Stimulated activated CD8-positive, alpha-beta memory T cell treated with anti-CD3 and anti-CD28 coated beads, Interleukin-4, amount 100 ng/mL, for 4 hours (primary cell): Measurements from ENCODE around the gene LRP11.
"Not testable (repeated sequence)": the region's sequence is repeated elsewhere in the genome, so short reads cannot be mapped to it uniquely, and the experiment has no call there.

Experiments used
- DNase-seq, 2 donors: peaks; one replicate each; pipeline ENCODE4 v3.0.0-alpha.2; 2020; ENCODE audit warnings: low read depth in 2 of 2, low spot score in 1 of 2

The LRP11 gene

DNA sequence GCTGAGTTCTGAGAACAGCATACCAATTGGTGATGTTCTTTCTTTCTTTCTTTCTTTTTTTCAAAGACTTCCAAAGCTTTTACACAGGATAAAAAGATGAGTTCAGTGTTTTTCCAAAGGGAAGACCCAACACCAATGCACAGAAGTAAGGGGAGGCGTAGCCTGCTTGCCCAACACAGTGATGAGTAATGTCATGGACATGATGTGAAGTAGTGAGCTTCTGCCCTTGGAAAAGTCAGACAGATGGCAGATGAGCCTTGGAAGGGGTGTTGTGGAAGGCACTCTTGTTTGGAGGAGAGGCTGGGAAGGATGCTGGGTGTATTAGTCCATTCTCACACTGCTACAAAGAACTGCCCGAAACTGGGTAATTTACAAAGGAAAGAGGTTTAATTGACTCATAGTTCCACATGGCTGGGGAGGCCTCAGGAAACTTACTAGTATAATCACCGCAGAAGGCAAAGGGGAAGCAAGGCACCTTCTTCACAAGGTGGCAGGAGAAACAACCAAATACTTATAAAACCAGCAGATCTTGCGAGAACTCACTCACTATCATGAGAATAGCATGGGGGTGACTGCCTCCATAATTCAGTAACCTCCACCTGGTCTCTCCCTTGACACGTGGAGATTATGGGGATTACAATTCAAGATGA is 12.6 kb downstream of the LRP11 start:
- no peak for DNase-seq

- not testable (repeated sequence) for DNase-seq
These were observed 15.8 kb downstream of the LRP11 start for GRCh38 chr6:149848343-149848742.

GRCh38 chr6:149847939-149848267 is 16.3 kb downstream of the LRP11 start:
- no peak for DNase-seq

DNA sequence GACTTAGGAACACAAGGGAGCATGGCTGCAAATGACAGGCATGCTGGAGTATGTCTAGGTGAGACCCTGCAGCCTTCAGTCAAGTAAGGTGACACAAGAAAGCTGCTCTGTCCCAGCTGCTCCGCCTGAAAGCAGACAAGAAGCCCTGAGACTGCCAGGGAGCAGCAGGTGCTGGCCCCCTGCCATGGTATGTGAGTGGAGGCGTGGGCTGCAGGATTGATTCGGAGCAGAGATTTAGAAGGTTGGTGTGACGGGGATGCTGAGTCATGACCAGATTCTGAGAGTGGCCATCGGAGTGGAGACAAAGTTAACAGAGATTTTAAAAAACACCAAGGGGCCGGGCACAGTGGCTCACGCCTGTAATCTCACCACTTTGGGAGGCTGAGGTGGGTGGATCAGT is 17.8 kb downstream of the LRP11 start:
- no peak for DNase-seq

GRCh38 chr6:149845549-149845948 is 18.6 kb downstream of the LRP11 start:
- no peak for DNase-seq

DNA sequence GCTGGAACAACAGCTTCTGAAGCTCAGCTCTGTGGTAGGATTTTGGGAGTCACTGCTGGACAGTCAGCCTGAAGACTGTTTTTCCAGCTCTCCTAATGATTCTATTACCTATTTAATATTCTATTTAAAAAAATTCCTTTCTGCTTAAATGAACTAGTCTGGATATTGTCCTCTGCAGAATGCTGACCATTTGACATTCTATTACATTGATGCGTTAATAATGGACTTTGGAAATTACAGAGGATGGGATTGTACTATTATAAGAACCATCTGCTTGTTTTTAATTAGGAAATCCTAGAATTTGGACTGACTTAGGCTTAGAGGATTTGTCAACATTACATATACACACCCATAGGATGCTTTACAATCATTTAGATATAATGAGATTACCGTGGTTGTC is 19.7 kb downstream of the LRP11 start:
- DNase-seq, result no peak

DNA sequence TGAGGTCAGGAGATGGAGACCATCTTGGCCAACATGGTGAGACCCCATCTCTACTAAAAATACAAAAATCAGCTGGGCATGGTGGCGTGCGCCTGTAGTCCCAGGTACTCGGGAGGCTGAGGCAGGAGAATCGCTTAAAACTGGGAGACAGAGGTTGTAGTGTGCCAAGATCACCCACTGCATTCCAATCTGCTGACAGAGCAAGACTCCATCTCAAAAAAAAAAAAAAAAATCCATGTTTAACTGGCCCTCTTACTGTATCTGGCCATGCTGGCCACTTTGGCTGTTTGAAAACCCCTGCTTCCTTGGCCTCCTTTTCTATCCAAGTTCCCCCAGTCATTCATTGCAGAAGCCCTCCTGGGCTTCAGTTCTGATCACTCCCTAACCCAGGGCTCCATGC is 20.1 kb downstream of the LRP11 start:
- DNase-seq, result not testable (repeated sequence)

GRCh38 chr6:149843051-149843633 is 21.0 kb downstream of the LRP11 start:
- DNase-seq, result no peak

- DNase-seq, result no peak
These were observed 21.8 kb downstream of the LRP11 start for GRCh38 chr6:149842331-149842730.

GRCh38 chr6:149840345-149841075 is 23.6 kb downstream of the LRP11 start:
- no peak for DNase-seq

DNA sequence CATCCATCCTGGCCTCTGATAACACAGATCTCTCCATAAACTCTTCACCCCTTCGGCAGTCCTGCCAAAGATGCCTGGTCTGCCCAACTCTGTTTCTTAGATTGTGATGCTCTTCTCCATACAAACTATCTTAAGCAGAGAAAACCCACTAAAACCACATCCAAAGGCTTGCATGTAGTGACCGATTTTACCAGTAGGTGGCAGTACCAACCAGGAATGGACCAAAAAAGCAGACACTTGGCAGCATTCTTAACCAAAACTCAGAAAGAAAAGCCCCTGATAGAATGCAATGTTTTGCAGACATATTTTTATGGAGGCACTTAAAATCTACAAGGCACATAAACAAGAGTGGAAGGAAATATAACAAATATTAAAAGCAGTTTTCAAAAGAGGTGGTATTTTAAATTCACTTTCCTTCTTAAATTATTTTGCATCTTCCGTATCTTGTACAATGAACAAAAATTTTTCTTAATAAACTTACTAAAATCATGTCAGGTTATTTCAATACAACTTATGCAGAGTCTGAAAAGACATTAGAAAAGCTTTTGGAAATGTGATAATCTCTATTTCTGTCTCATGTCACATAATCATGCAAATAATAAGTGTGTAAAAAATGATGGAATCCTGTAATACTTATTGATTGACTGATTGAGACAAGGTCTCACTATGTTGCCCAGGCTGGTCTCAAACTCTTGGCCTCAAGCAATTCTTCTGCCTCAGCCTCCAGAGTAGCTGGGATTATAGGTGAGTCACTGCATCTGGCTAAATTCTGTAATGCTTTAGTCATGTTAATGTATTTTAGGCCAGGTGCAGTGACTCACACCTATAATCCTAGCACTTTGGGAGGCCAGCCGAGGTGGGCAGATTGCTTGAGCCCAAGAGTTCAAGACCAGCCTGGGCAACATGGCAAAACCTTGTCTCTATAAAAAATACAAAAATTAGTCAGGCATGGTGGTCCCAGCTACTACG is 29.4 kb downstream of the LRP11 start:
- DNase-seq, result peak; percentile 21 to 71

- DNase-seq, result no peak
These were observed 30.5 kb downstream of the LRP11 start for GRCh38 chr6:149833651-149834050.

GRCh38 chr6:149831308-149831820 is 32.8 kb downstream of the LRP11 start:
- DNase-seq, result no peak

DNA sequence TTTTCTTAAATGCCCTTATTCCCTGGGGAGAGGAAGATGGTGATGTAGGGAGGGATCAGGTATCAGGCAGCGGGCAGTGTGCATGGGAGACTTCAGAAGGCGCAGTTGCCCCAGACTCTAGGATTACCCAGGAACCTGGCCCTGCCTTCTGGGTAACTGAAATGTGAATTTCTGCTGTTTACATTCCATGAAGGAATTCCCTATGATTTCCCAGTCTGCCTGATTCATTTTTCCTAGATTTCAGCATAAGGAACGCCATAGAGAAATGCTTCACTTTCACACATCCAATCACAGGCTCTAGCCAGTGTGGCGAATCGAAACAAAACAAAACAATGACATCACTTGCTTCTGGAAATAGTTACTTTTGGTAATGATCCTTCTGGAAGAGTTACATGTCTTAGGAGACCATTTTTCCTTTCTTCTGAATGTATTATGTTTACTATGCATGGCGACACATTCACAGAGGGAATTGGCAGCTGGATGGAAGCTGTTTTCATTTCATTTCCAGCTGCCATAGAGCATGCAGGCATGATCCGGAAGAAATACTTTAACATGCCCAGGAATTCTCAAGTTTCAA is 33.3 kb downstream of the LRP11 start:
- no peak for DNase-seq

GRCh38 chr6:149825292-149825691 is 38.9 kb downstream of the LRP11 start:
- no peak for DNase-seq

DNA sequence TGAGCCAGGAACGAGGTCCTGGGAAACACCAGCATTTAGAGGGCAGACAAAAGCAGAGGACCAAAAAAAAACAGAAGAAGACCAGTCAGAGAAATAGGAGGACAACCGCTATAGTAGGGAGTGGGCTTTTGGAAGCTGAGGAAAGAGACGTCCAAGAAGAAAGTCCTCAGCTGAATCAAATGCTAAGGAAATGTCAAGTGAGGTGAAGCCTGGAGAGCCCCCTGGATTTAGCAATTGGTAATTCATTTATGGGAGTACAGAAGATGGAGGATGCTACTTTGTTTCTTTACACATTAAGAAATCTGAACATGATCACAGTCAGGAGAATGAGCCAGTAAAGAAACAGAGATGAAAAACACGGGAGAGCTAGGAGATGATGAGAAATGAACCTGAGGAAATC is 41.1 kb downstream of the LRP11 start:
- DNase-seq, result no peak

GRCh38 chr6:149821492-149821891 is 42.7 kb downstream of the LRP11 start:
- no peak for DNase-seq

GRCh38 chr6:149820506-149820905 is 43.7 kb downstream of the LRP11 start:
- no peak for DNase-seq

- no peak for DNase-seq
These were observed 48.4 kb downstream of the LRP11 start for GRCh38 chr6:149815788-149816187.

DNA sequence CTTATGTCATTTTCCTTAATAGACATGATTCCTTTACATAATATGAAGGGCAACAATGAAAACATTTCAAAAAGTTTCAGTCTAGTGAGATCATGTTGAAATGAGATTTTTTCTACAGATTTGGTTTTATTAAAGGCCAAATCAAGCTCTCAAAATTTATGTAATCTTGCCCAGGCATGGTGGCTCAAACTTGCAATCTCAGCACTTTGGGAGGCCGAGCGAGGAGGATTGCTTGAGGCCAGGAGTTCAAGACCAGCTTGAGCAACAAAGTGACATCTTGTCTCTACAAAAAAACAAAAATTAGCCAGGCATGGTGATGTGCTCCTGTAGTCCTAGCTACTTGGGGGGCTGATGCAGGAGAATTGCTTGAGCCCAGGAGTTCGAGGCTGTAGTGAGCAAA is 50.8 kb downstream of the LRP11 start:
- DNase-seq, result no peak

- no peak for DNase-seq
These were observed 54.4 kb downstream of the LRP11 start for GRCh38 chr6:149809798-149810197.
